GM06990 (cell line): ENCODE results near the gene C1QBP.
A peak's percentile ranks its signal among the peaks of the same experiment; 100 is the strongest.

ENCODE experiments used
- DNase-seq: peaks from one replicate; pipeline ENCODE4 v3.0.0-alpha.2; 2011; ENCODE audit not compliant: insufficient read length; ENCODE audit errors: extremely low read depth
- H3K27me3 ChIP-seq: replicated peaks from 2 replicates; pipeline ENCODE4 v1.6.0; 2011; ENCODE audit warnings: low read length; ENCODE audit not compliant: control insufficient read depth, insufficient read depth
- H3K36me3 ChIP-seq: 2 replicates; pipeline ENCODE4 v1.5.1; 2011; ENCODE audit warnings: low read length; ENCODE audit not compliant: control insufficient read depth, insufficient read depth
- H3K4me3 ChIP-seq: replicated peaks from 2 replicates; pipeline ENCODE4 v1.5.1; 2011; ENCODE audit warnings: low read depth, mild to moderate bottlenecking, control low read depth, low read length
- CTCF ChIP-seq: IDR thresholded peaks from 2 replicates; pipeline ENCODE4 v1.5.1; 2011; ENCODE audit warnings: low read length, control low read depth, mild to moderate bottlenecking, inconsistent platforms; ENCODE audit not compliant: insufficient read depth, poor library complexity, severe bottlenecking

The C1QBP gene

GRCh38 chr17:5410594-5411272 is 28.2 kb downstream of the C1QBP start:
- TF ChIP-seq CTCF: no peak
- peaks cover 19% of the 10 kb centered on the region for H3K36me3 ChIP-seq
- H3K4me3 ChIP-seq: no peak overlapping the region
- H3K27me3 ChIP-seq: no peaks in the 10 kb centered on the region
- DNase-seq: no peak

- no peak for TF ChIP-seq CTCF
- Histone ChIP-seq H3K27me3 (no peaks in the 10 kb centered on the region), H3K4me3 (no peak overlapping the region), H3K36me3 (peaks cover 22% of the 10 kb centered on the region)
- DNase-seq: no peak
These were observed 30.8 kb downstream of the C1QBP start for GRCh38 chr17:5408186-5408585.

- no peak for TF ChIP-seq CTCF
- peaks cover 20% of the 10 kb centered on the region for H3K36me3 ChIP-seq
- DNase-seq: no peak
- no peaks in the 10 kb centered on the region for H3K27me3 ChIP-seq
- H3K4me3 ChIP-seq: no peak overlapping the region
These were observed 33.6 kb downstream of the C1QBP start for GRCh38 chr17:5405400-5405799.

GRCh38 chr17:5399767-5400166 is 39.2 kb downstream of the C1QBP start:
- H3K36me3 ChIP-seq: peaks cover 13% of the 10 kb centered on the region
- H3K27me3 ChIP-seq: no peaks in the 10 kb centered on the region

GRCh38 chr17:5396612-5397011 is 42.3 kb downstream of the C1QBP start:
- Histone ChIP-seq H3K36me3 (peaks cover 19% of the 10 kb centered on the region), H3K4me3 (no peak overlapping the region), H3K27me3 (no peaks in the 10 kb centered on the region)
- no peak for TF ChIP-seq CTCF
- DNase-seq: peak; percentile 17

More at GRCh38 chr17:5399767-5400166, 39.2 kb downstream of the C1QBP start:
- no peak for TF ChIP-seq CTCF
- no peak for DNase-seq
- no peak overlapping the region for H3K4me3 ChIP-seq

GRCh38 chr17:5391678-5392077 is 47.3 kb downstream of the C1QBP start:
- peaks cover 30% of the 10 kb centered on the region for H3K36me3 ChIP-seq
- no peak overlapping the region for H3K4me3 ChIP-seq
- no peak for DNase-seq
- TF ChIP-seq CTCF: no peak
- H3K27me3 ChIP-seq: no peaks in the 10 kb centered on the region
